NCI-H146 treated with DMSO at 0.1 percent for 48 hours (cell line): ENCODE data around the gene IDH2.
A peak's percentile ranks its signal among the peaks of the same experiment; 100 is the strongest.
"Not testable (repeated sequence)": the region's sequence is repeated elsewhere in the genome, so short reads cannot be mapped to it uniquely, and the experiment has no call there.

Experiments
- DNase-seq: peaks from one replicate; lab custom pipeline; 2025; ENCODE audit not compliant: unreplicated experiment; lab: John Stamatoyannopoulos, UW

IDH2 gene

GRCh38 chr15:90101969-90102890, at the start of gene IDH2:
Gene IDH2 (minus strand): TSS chr15:90102468. CDS start chr15:90102390, 78 bp downstream.
- peak; percentile 54 for DNase-seq

- DNase-seq, result not testable (repeated sequence)
Measured at GRCh38 chr15:90150551-90150950, 48.3 kb upstream of the IDH2 start.

- DNase-seq, result no peak
Measured at GRCh38 chr15:90149609-90150340, 47.5 kb upstream of the IDH2 start.

GRCh38 chr15:90146198-90146761, 44.0 kb upstream of the IDH2 start:
- DNase-seq, result not testable (repeated sequence)

GRCh38 chr15:90145761-90146160, 43.5 kb upstream of the IDH2 start:
- DNase-seq, result no peak

GRCh38 chr15:90145259-90145658, 43.0 kb upstream of the IDH2 start:
- no peak for DNase-seq

GRCh38 chr15:90143166-90143655, 40.9 kb upstream of the IDH2 start:
- DNase-seq, result peak; percentile 44

- DNase-seq, result no peak
Measured at GRCh38 chr15:90142216-90143165, 40.2 kb upstream of the IDH2 start.

- DNase-seq, result no peak
Measured at GRCh38 chr15:90141646-90142045, 39.4 kb upstream of the IDH2 start.

GRCh38 chr15:90139549-90139948, 37.3 kb upstream of the IDH2 start:
- not testable (repeated sequence) for DNase-seq

GRCh38 chr15:90138071-90138833, 36.0 kb upstream of the IDH2 start:
- DNase-seq, result no peak

- DNase-seq, result no peak
Measured at GRCh38 chr15:90132437-90132836, 30.2 kb upstream of the IDH2 start.

GRCh38 chr15:90131848-90132247, 29.6 kb upstream of the IDH2 start:
- DNase-seq, result no peak

GRCh38 chr15:90130291-90130690, 28.0 kb upstream of the IDH2 start:
- no peak for DNase-seq

GRCh38 chr15:90126596-90127435, 24.5 kb upstream of the IDH2 start:
- DNase-seq, result no peak

- DNase-seq, result no peak
Measured at GRCh38 chr15:90126022-90126421, 23.8 kb upstream of the IDH2 start.

GRCh38 chr15:90124507-90124906, 22.2 kb upstream of the IDH2 start:
- no peak for DNase-seq

- DNase-seq, result no peak
Measured at GRCh38 chr15:90121086-90121485, 18.8 kb upstream of the IDH2 start.

GRCh38 chr15:90119367-90119766, 17.1 kb upstream of the IDH2 start:
- DNase-seq, result no peak
